ENCODE results near the gene RNF111.
"Not testable (repeated sequence)": the region's sequence is repeated elsewhere in the genome, so short reads cannot be mapped to it uniquely, and the experiment has no call there.

Gene RNF111

GRCh38 chr15:59000251-59000650 is 12.8 kb downstream of the RNF111 start:
- H3K9me3 ChIP-seq (ENCODE audit: control insufficient read depth, low read length); H3K27ac ChIP-seq (ENCODE audit: low read depth, low read length, severe bottlenecking); H3K4me3 ChIP-seq (ENCODE audit: extremely low read depth, insufficient read depth, low read length, poor library complexity, severe bottlenecking); H3K4me1 ChIP-seq (ENCODE audit: control insufficient read depth, insufficient read depth, low read length, poor library complexity, severe bottlenecking): not testable (repeated sequence)
- WGBS, 2 experiments (ENCODE audit: insufficient coverage in 2 of 2): 91 to 94% methylated on average over 9 to 10 of the region's 10 CpGs
- H3K36me3 ChIP-seq (ENCODE audit: control insufficient read depth, insufficient read depth, low read length): peaks cover 24% of the 10 kb centered on the region

GRCh38 chr15:59001946-59002345 is 14.5 kb downstream of the RNF111 start:
- H3K36me3 ChIP-seq (ENCODE audit: control insufficient read depth, insufficient read depth, low read length): peaks cover 26% of the 10 kb centered on the region
- H3K9me3 ChIP-seq (ENCODE audit: control insufficient read depth, low read length): no peaks in the 10 kb centered on the region
- WGBS, 2 experiments (ENCODE audit: insufficient coverage in 2 of 2): 100% methylated on average over 1 of the region's 5 CpGs
- H3K4me1 ChIP-seq (ENCODE audit: control insufficient read depth, insufficient read depth, low read length, poor library complexity, severe bottlenecking): no peaks in the 10 kb centered on the region
- no peak overlapping the region for H3K4me3 ChIP-seq (ENCODE audit: extremely low read depth, insufficient read depth, low read length, poor library complexity, severe bottlenecking)
- no peak overlapping the region for H3K27ac ChIP-seq (ENCODE audit: low read depth, low read length, severe bottlenecking)

GRCh38 chr15:59002418-59002859 is 15.0 kb downstream of the RNF111 start:
- no peak overlapping the region for H3K27ac ChIP-seq (ENCODE audit: low read depth, low read length, severe bottlenecking)
- H3K4me1 ChIP-seq (ENCODE audit: control insufficient read depth, insufficient read depth, low read length, poor library complexity, severe bottlenecking): no peaks in the 10 kb centered on the region
- no peak overlapping the region for H3K4me3 ChIP-seq (ENCODE audit: extremely low read depth, insufficient read depth, low read length, poor library complexity, severe bottlenecking)
- H3K36me3 ChIP-seq (ENCODE audit: control insufficient read depth, insufficient read depth, low read length): peaks cover 26% of the 10 kb centered on the region
- no CpG with 5 or more reads among the region's 2 CpGs for WGBS, 2 experiments (ENCODE audit: insufficient coverage in 2 of 2)
- no peaks in the 10 kb centered on the region for H3K9me3 ChIP-seq (ENCODE audit: control insufficient read depth, low read length)

GRCh38 chr15:59005579-59005978 is 18.1 kb downstream of the RNF111 start:
- no peak overlapping the region for H3K27ac ChIP-seq (ENCODE audit: low read depth, low read length, severe bottlenecking)
- H3K9me3 ChIP-seq (ENCODE audit: control insufficient read depth, low read length): no peaks in the 10 kb centered on the region
- peaks cover 26% of the 10 kb centered on the region for H3K36me3 ChIP-seq (ENCODE audit: control insufficient read depth, insufficient read depth, low read length)
- WGBS, 2 experiments (ENCODE audit: insufficient coverage in 2 of 2): 100% methylated on average over 1 of the region's 5 CpGs; no CpG with 5 or more reads in 1 of the 2 experiments
- H3K4me3 ChIP-seq (ENCODE audit: extremely low read depth, insufficient read depth, low read length, poor library complexity, severe bottlenecking): no peak overlapping the region
- no peaks in the 10 kb centered on the region for H3K4me1 ChIP-seq (ENCODE audit: control insufficient read depth, insufficient read depth, low read length, poor library complexity, severe bottlenecking)

- peaks cover 26% of the 10 kb centered on the region for H3K36me3 ChIP-seq (ENCODE audit: control insufficient read depth, insufficient read depth, low read length)
- no peak overlapping the region for H3K27ac ChIP-seq (ENCODE audit: low read depth, low read length, severe bottlenecking)
- 88 to 92% methylated on average over 5 of the region's 6 CpGs for WGBS, 2 experiments (ENCODE audit: insufficient coverage in 2 of 2)
- no peak overlapping the region for H3K4me3 ChIP-seq (ENCODE audit: extremely low read depth, insufficient read depth, low read length, poor library complexity, severe bottlenecking)
- H3K4me1 ChIP-seq (ENCODE audit: control insufficient read depth, insufficient read depth, low read length, poor library complexity, severe bottlenecking): peaks cover 2% of the 10 kb centered on the region
- H3K9me3 ChIP-seq (ENCODE audit: control insufficient read depth, low read length): no peaks in the 10 kb centered on the region
Observed at GRCh38 chr15:59008086-59008485, 20.6 kb downstream of the RNF111 start.

- Histone ChIP-seq H3K9me3 (ENCODE audit: control insufficient read depth, low read length) (no peaks in the 10 kb centered on the region), H3K4me1 (ENCODE audit: control insufficient read depth, insufficient read depth, low read length, poor library complexity, severe bottlenecking) (peaks cover 3% of the 10 kb centered on the region), H3K27ac (ENCODE audit: low read depth, low read length, severe bottlenecking) (no peak overlapping the region), H3K36me3 (ENCODE audit: control insufficient read depth, insufficient read depth, low read length) (peaks cover 31% of the 10 kb centered on the region), H3K4me3 (ENCODE audit: extremely low read depth, insufficient read depth, low read length, poor library complexity, severe bottlenecking) (no peak overlapping the region)
- no CpG with 5 or more reads among the region's 3 CpGs for WGBS, 2 experiments (ENCODE audit: insufficient coverage in 2 of 2)
Observed at GRCh38 chr15:59011262-59011952, 23.9 kb downstream of the RNF111 start.

GRCh38 chr15:59013246-59013873 is 25.9 kb downstream of the RNF111 start:
- no peaks in the 10 kb centered on the region for H3K9me3 ChIP-seq (ENCODE audit: control insufficient read depth, low read length)
- H3K4me1 ChIP-seq (ENCODE audit: control insufficient read depth, insufficient read depth, low read length, poor library complexity, severe bottlenecking): peaks cover 3% of the 10 kb centered on the region
- peaks cover 37% of the 10 kb centered on the region for H3K36me3 ChIP-seq (ENCODE audit: control insufficient read depth, insufficient read depth, low read length)
- no peak overlapping the region for H3K27ac ChIP-seq (ENCODE audit: low read depth, low read length, severe bottlenecking)
- WGBS, 2 experiments (ENCODE audit: insufficient coverage in 2 of 2): 100% methylated on average over 2 of the region's 3 CpGs; no CpG with 5 or more reads in 1 of the 2 experiments
- H3K4me3 ChIP-seq (ENCODE audit: extremely low read depth, insufficient read depth, low read length, poor library complexity, severe bottlenecking): no peak overlapping the region

- Histone ChIP-seq H3K9me3 (ENCODE audit: control insufficient read depth, low read length) (no peaks in the 10 kb centered on the region), H3K27ac (ENCODE audit: low read depth, low read length, severe bottlenecking) (no peak overlapping the region), H3K4me3 (ENCODE audit: extremely low read depth, insufficient read depth, low read length, poor library complexity, severe bottlenecking) (no peak overlapping the region), H3K36me3 (ENCODE audit: control insufficient read depth, insufficient read depth, low read length) (peaks cover 37% of the 10 kb centered on the region), H3K4me1 (ENCODE audit: control insufficient read depth, insufficient read depth, low read length, poor library complexity, severe bottlenecking) (peaks cover 3% of the 10 kb centered on the region)
- WGBS, 2 experiments (ENCODE audit: insufficient coverage in 2 of 2): 80% methylated on average over 1 of the region's 1 CpG; no CpG with 5 or more reads in 1 of the 2 experiments
Observed at GRCh38 chr15:59014068-59014467, 26.6 kb downstream of the RNF111 start.

- no CpG with 5 or more reads among the region's 2 CpGs for whole genome bisulfite sequencing, 2 experiments (ENCODE audit: insufficient coverage in 2 of 2)
- peaks cover 44% of the 10 kb centered on the region for H3K36me3 ChIP-seq (ENCODE audit: control insufficient read depth, insufficient read depth, low read length)
- no peak overlapping the region for H3K27ac ChIP-seq (ENCODE audit: low read depth, low read length, severe bottlenecking)
- no peaks in the 10 kb centered on the region for H3K9me3 ChIP-seq (ENCODE audit: control insufficient read depth, low read length)
- H3K4me3 ChIP-seq (ENCODE audit: extremely low read depth, insufficient read depth, low read length, poor library complexity, severe bottlenecking): no peak overlapping the region
- peaks cover 3% of the 10 kb centered on the region for H3K4me1 ChIP-seq (ENCODE audit: control insufficient read depth, insufficient read depth, low read length, poor library complexity, severe bottlenecking)
Observed at GRCh38 chr15:59017449-59017848, 30.0 kb downstream of the RNF111 start.

GRCh38 chr15:59018833-59019232 is 31.4 kb downstream of the RNF111 start:
- WGBS, 2 experiments (ENCODE audit: insufficient coverage in 2 of 2): 87 to 100% methylated on average over 2 to 3 of the region's 5 CpGs
- peaks cover 46% of the 10 kb centered on the region for H3K36me3 ChIP-seq (ENCODE audit: control insufficient read depth, insufficient read depth, low read length)
- no peaks in the 10 kb centered on the region for H3K9me3 ChIP-seq (ENCODE audit: control insufficient read depth, low read length)
- H3K4me3 ChIP-seq (ENCODE audit: extremely low read depth, insufficient read depth, low read length, poor library complexity, severe bottlenecking): no peak overlapping the region
- H3K27ac ChIP-seq (ENCODE audit: low read depth, low read length, severe bottlenecking): no peak overlapping the region
- H3K4me1 ChIP-seq (ENCODE audit: control insufficient read depth, insufficient read depth, low read length, poor library complexity, severe bottlenecking): no peaks in the 10 kb centered on the region

GRCh38 chr15:59020322-59020721 is 32.9 kb downstream of the RNF111 start:
- H3K36me3 ChIP-seq (ENCODE audit: control insufficient read depth, insufficient read depth, low read length): peaks cover 32% of the 10 kb centered on the region
- no peak overlapping the region for H3K27ac ChIP-seq (ENCODE audit: low read depth, low read length, severe bottlenecking)
- H3K9me3 ChIP-seq (ENCODE audit: control insufficient read depth, low read length): no peaks in the 10 kb centered on the region
- no peak overlapping the region for H3K4me3 ChIP-seq (ENCODE audit: extremely low read depth, insufficient read depth, low read length, poor library complexity, severe bottlenecking)
- no peaks in the 10 kb centered on the region for H3K4me1 ChIP-seq (ENCODE audit: control insufficient read depth, insufficient read depth, low read length, poor library complexity, severe bottlenecking)
